Stomach smooth muscle (tissue), 2 donors: ENCODE results near the gene DHRS4L2.
"Not testable (repeated sequence)": the region's sequence is repeated elsewhere in the genome, so short reads cannot be mapped to it uniquely, and the experiment has no call there.

Experiments
- H3K27ac ChIP-seq: one replicate; pipeline ENCODE4 v1.7.0; 2013; ENCODE audit warnings: mild to moderate bottlenecking, low read length, inconsistent platforms
- H3K27me3 ChIP-seq, 2 donors: one replicate each; pipeline ENCODE4 v1.7.0; 2013; ENCODE audit warnings: low read length in 2 of 2; ENCODE audit not compliant: insufficient read depth in 2 of 2, control insufficient read depth in 1 of 2
- H3K36me3 ChIP-seq, 2 donors: one replicate each; pipeline ENCODE4 v1.7.0; 2013; ENCODE audit warnings: low read length in 2 of 2; ENCODE audit not compliant: control insufficient read depth in 2 of 2, insufficient read depth in 2 of 2
- H3K4me1 ChIP-seq: one replicate; pipeline ENCODE4 v1.7.0; 2013; ENCODE audit warnings: low read length; ENCODE audit not compliant: control insufficient read depth, insufficient read depth
- H3K4me3 ChIP-seq, 2 donors: one replicate each; pipeline ENCODE4 v1.7.0; 2013; ENCODE audit warnings: low read length in 2 of 2
- H3K9ac ChIP-seq, 2 donors: one replicate each; pipeline ENCODE4 v1.7.0; 2013; ENCODE audit warnings: low read length in 2 of 2, mild to moderate bottlenecking in 1 of 2
- H3K9me3 ChIP-seq, 2 donors: one replicate each; pipeline ENCODE4 v1.7.0; 2013; ENCODE audit warnings: low read length in 2 of 2; ENCODE audit not compliant: control insufficient read depth in 2 of 2
- donor health status: healthy.
- donor health status: Pancreatic carcinoma.

DHRS4L2 gene

DNA sequence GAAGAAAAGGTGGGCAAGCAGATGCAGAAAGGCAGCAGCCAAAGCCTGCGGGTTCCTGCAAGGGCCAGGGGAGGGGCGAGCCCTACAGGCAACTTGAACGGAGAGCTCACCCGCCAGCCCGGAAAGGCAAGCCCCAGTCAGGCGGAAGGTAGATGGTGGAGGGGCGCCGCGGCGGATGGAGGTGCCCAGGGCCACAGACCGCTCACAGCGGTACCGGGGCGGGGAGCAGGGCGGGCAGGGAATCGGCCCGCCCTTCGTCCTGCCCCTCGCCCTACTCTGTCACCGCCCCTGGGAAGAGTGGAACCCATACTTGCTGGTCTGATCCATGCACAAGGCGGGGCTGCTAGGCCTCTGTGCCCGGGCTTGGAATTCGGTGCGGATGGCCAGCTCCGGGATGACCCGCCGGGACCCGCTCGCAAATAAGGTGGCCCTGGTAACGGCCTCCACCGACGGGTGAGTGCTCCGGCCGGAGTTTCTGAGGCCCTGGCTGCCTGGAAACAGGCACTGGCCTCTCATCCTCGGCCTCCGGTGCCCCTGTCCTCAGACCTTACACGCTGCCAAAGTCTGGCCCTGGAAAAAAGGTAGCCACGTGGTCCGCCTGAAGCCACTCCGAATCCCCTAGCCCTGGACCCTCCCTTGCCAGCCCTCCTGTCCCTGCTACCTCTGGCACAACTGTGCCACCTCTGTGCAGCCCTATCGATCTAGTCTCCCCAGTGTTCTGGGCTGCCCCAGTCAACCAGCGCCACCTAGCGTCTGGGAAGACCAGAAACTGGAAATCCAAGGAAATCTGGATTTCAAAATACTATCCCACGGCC is 35.1 kb upstream of the DHRS4L2 start, which contains the start of gene DHRS4:
DHRS4 (plus strand) TSS at position 307 of the 815 bp plus-strand sequence; CDS start at position 326, 19 bp downstream.
- Histone ChIP-seq H3K9ac (peak within 1 kb of the TSS; percentile 89 to 91), H3K4me3 (peak within 1 kb of the TSS; percentile 97 to 99), H3K27me3 (no peaks in the 10 kb centered on the region), H3K9me3 (no peaks in the 10 kb centered on the region), H3K36me3 (peaks cover 0 to 2% of the 10 kb centered on the region in 2 donors), H3K27ac (peak within 1 kb of the TSS; percentile 74), H3K4me1 (peaks cover 16% of the 10 kb centered on the region)

DNA sequence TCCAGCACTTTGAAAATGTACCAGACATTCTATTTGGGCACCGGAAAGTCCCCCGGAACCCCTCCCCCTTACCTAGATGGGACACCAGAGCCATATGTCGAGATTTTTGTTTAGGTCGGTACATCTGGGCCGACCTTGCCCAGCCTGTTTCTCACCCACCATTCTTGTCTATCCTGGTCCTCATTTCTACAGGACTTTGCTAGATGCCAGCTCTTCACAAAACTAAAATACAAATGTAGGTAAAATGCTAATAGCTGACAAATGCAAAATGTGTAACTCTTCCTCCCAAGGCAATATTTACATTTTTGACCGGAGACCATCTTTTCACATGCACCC is 34.5 kb upstream of the DHRS4L2 start:
- peak overlapping the region; percentile 89 to 91 for H3K9ac ChIP-seq
- not testable (repeated sequence) for H3K9me3 ChIP-seq, H3K36me3 ChIP-seq, H3K27me3 ChIP-seq
- peak overlapping the region; percentile 97 to 99 for H3K4me3 ChIP-seq
- peak overlapping the region; percentile 74 for H3K27ac ChIP-seq
- H3K4me1 ChIP-seq = peaks cover 16% of the 10 kb centered on the region

DNA sequence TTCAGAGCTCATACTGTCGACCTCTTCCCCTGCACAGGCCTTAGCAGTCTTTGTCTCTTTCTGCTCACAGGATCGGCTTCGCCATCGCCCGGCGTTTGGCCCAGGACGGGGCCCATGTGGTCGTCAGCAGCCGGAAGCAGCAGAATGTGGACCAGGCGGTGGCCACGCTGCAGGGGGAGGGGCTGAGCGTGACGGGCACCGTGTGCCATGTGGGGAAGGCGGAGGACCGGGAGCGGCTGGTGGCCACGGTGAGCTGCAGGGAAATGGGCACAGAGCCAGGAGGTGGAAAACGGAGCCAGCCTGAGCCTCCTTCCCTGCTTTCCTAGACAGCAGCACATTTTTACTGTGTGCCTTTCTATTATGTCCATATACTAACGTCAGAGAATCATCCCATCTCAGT is 33.8 kb upstream of the DHRS4L2 start:
- H3K9ac ChIP-seq, H3K4me3 ChIP-seq: not testable (repeated sequence)

DNA sequence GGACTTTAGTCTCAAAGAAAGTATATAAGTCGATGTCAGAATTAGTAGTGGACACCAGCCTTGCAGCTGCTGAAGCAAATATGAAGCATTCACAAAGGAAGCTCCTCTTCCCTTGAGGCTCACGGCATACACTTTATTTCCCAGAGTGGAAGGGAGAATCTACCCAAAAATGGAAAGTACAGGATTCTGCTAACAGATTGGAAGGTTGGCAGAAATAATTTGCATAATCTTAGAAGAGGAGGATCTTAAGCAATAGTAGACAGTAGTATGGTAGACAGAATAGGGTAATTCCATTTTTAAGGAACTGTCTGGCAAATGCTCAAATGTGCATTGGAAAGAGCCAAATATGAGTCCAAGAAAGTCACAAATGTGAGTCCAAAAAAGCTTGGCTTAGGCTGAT is 32.9 kb upstream of the DHRS4L2 start:
- H3K9ac ChIP-seq, H3K9me3 ChIP-seq: not testable (repeated sequence)
- H3K4me1 ChIP-seq = peaks cover 16% of the 10 kb centered on the region

More for the DNA sequence above, 33.8 kb upstream of the DHRS4L2 start:
- H3K27ac ChIP-seq, H3K27me3 ChIP-seq, H3K9me3 ChIP-seq, H3K36me3 ChIP-seq: not testable (repeated sequence)
- peaks cover 16% of the 10 kb centered on the region for H3K4me1 ChIP-seq

DNA sequence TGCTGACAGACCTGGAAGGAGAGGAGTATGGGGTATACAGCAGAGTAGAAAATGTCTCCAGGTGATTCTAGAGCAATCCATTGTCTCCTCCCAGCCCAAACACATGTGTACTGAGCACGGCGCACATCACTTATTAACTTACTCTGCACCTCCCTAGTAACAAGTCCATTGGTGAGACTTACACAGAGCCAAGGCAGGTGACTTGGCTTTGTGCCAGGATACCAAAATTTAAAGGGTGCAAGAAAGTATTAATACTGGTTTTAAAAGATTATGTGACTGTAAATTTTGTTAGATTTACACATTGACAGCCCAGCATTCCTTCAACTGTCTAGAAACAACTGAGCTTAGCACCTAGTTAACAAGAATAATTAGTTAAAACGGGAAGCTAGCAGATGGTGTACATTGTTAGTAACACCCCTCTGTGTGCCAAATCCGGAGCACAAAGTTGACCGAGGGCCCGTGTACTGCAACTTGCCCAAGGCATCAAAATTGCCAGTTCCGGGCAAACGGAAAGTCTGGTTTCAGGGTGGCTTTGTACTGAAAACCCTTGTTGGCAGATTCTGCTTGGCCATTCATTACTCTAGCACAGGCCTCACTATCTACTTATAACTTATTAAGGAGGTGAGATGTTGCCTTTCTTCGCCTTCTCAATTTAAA is 30.7 kb upstream of the DHRS4L2 start:
- H3K4me1 ChIP-seq, H3K4me3 ChIP-seq, H3K9me3 ChIP-seq, H3K27ac ChIP-seq, H3K9ac ChIP-seq, H3K27me3 ChIP-seq, H3K36me3 ChIP-seq: not testable (repeated sequence)

More for the DNA sequence above, 32.9 kb upstream of the DHRS4L2 start:
- H3K4me3 ChIP-seq, H3K27ac ChIP-seq, H3K36me3 ChIP-seq, H3K27me3 ChIP-seq: not testable (repeated sequence)

DNA sequence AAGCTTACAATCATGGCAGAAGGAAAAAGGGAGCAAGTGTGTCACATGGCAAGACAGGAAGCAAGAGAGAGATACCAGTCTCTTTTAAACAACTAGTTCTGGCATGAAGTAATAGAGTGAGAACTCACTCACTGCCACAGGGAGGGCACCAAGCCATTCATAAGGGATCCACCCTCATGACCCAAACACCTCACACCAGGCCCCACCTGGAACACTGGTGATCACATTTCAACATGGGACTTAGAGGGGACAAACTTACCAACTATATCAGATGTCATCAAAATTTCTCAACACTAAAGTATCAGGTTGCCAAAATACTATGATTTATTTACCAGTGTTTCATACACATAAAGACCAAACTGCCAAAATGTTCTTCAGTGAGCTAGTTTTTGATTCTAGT is 27.8 kb upstream of the DHRS4L2 start:
- not testable (repeated sequence) for H3K27ac ChIP-seq

DNA sequence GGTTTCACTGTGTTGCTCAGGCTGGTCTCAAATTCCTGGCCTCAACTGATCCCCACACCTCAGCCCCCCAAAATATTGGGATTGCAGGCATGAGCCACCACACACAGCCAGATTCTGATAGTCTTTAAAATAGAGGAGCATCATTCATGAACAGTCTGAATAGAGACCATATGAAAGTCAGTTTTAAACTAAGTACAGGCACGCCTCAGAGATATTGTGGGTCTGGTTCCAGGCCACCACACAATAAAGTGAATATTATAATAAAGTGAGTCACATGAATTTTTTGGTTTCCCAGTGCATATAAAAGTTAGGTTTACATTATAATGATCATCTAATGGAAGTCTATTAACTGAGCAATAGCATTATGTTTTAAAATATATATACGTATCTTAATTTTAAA is 27.0 kb upstream of the DHRS4L2 start:
- H3K9ac ChIP-seq, H3K9me3 ChIP-seq, H3K36me3 ChIP-seq, H3K27me3 ChIP-seq, H3K4me1 ChIP-seq, H3K27ac ChIP-seq, H3K4me3 ChIP-seq: not testable (repeated sequence)

More for the DNA sequence above, 27.8 kb upstream of the DHRS4L2 start:
- not testable (repeated sequence) for H3K27me3 ChIP-seq, H3K4me3 ChIP-seq, H3K9me3 ChIP-seq, H3K36me3 ChIP-seq, H3K4me1 ChIP-seq, H3K9ac ChIP-seq

DNA sequence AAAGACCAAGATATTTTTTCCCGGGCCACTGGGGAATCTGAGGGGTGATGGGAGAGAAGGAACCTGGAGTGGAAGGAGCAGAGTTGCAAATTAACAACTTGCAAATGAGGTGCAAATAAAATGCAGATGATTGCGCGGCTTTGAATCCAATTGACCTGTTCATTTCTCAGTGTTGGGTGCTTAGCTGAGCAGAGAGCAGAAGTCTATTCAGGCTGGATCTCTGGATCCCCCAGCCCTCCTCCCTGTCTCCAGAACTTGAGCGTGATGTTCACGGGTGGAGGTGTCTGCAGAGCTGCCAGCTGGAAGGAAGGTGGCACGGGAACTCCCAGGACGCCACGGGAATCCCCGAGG is 19.6 kb upstream of the DHRS4L2 start:
- H3K9me3 ChIP-seq, H3K9ac ChIP-seq, H3K27ac ChIP-seq, H3K36me3 ChIP-seq, H3K4me1 ChIP-seq, H3K27me3 ChIP-seq, H3K4me3 ChIP-seq: not testable (repeated sequence)

DNA sequence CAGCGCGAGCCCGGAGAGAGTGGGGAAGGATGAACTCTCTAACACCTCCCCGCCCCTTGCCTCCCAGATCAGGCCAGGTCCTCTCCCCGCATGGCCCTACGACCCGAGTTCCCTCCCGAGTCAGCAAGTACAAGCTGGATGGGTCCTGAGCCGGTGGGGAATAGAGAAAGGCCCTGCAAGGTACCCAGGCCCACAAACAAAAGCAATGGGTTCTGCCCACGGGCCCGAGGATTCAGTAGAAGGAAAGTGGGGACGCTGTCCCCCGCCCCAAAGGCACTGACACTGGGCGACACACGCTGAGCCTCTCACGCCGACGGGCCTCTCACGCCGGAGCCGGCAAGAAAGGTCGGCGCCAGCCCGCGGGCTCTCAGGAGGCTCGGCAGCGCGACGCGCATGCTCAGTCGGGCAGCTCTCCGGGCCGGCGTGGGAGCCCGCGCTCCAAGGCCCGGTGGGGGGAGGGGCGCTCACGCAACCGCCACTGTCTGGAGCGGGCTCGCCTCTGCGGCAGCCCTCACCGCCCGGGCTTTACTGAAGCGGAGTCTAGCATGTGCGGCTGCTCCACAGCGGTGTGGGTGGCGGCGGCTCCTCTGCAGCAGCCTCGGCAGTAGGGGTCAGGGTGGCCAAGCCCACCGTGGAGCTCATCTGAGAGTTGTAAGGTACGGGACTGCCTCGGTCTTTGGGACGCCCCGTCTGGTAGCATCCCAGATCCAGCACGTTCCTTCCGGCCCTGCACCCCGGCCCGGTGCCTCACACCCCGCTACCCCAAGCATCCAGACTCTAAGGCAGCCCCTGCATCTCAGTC is 19.0 kb upstream of the DHRS4L2 start:
- not testable (repeated sequence) for H3K27me3 ChIP-seq, H3K27ac ChIP-seq, H3K9ac ChIP-seq, H3K36me3 ChIP-seq, H3K4me1 ChIP-seq, H3K9me3 ChIP-seq
- peak overlapping the region; percentile 31 to 62 for H3K4me3 ChIP-seq

DNA sequence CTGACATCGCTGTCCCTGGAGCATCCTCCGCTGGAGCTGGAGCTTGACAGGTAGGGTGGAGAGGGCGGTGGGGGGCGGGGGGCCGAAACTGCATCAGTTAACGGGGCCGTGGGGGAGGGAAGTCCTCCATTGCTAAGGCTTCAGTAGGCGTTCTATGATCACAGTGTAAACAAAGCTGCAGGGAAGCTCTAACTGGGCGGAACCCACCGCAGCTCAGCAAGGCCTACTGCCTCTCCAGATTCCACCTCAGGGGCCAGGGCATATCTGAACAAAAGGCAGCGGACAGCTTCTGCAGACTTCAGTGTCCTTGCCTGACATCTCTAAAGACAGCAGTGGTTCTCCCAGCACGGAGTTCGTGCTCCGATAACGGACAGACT is 18.5 kb upstream of the DHRS4L2 start:
- H3K36me3 ChIP-seq, H3K9ac ChIP-seq, H3K4me3 ChIP-seq, H3K27ac ChIP-seq, H3K4me1 ChIP-seq, H3K9me3 ChIP-seq, H3K27me3 ChIP-seq: not testable (repeated sequence)

DNA sequence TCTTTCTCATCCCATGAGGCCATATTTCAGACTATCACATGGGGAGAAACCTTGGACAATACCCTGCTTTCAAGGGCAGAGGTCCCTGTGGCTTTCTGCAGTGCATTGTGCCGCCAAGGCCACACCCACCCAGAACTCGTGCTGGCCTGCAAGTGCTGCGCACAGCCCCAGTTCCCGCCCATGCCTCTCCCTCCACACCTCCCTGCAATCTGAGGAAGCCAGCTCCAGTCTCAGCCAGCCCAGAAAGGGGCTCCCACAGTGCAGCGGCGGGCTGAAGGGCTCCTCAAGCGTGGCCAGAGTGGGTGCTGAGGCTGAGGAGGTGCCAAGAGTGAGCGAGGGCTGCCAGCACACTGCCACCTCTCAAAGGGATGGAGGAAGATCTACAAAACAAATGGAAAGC is 15.6 kb upstream of the DHRS4L2 start:
- H3K27me3 ChIP-seq, H3K27ac ChIP-seq, H3K4me1 ChIP-seq, H3K9ac ChIP-seq, H3K4me3 ChIP-seq, H3K9me3 ChIP-seq, H3K36me3 ChIP-seq: not testable (repeated sequence)
